ENCODE results near the gene EHD4.

Gene EHD4

GRCh38 chr15:41952013-41952563, 20.3 kb downstream of the EHD4 start:
- ATAC-seq (ENCODE audit: insufficient read depth, low read depth) (no peak), DNase-seq (no peak)
- TF ChIP-seq CTCF (IDR thresholded peaks at IDR 0.05; ENCODE audit: borderline replicate concordance, extremely low read depth, low read length, poor library complexity, severe bottlenecking): no peak
- no peak for TF ChIP-seq EZH2 (IDR thresholded peaks at IDR 0.05; ENCODE audit: borderline replicate concordance, low read depth, low read length, severe bottlenecking)
- Histone ChIP-seq H3K27ac (ENCODE audit: low read length) (no peak overlapping the region), H3K79me2 (ENCODE audit: insufficient read depth, low read length) (no peaks in the 10 kb centered on the region), H3K9me3 (ENCODE audit: insufficient read depth, low read length, severe bottlenecking) (no peaks in the 10 kb centered on the region), H3K4me1 (ENCODE audit: insufficient read depth, low read length) (no peaks in the 10 kb centered on the region), H3K36me3 (ENCODE audit: insufficient read depth, low read length) (no peaks in the 10 kb centered on the region), H3K27me3 (ENCODE audit: insufficient read depth, low read length, poor library complexity) (no peaks in the 10 kb centered on the region), H4K20me1 (ENCODE audit: insufficient read depth, low read length) (no peaks in the 10 kb centered on the region), H2AFZ (ENCODE audit: low read depth, low read length) (no peak overlapping the region), H3K9ac (ENCODE audit: low read depth, low read length) (no peak overlapping the region), H3K4me2 (ENCODE audit: insufficient read depth, low read length) (no peak overlapping the region), H3K4me3 (ENCODE audit: low read depth in 1 of 2, low read length in 2 of 2) (no peak overlapping the region)

DNA sequence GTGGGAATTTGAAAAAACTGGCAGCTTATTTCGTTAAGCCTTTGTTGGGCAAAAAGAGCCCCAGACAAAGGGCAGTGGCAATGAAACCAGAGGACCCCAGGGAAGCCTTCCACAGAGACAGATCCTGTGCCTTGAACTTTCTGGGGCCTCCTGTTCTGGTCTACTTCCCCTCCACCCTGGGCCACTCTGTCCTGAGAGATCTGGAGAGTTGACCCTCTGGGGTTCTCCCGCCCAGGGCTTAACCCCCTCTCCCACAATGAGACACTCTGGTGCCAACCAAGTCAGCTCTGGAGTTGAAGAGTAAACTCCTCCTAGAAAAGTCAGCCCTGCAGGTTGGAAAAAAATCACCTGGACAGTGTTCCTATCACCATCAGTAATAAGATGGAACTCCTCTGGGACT, 20.8 kb downstream of the EHD4 start:
- Histone ChIP-seq H3K9me3 (ENCODE audit: insufficient read depth, low read length, severe bottlenecking) (no peaks in the 10 kb centered on the region), H3K79me2 (ENCODE audit: insufficient read depth, low read length) (no peaks in the 10 kb centered on the region), H3K4me1 (ENCODE audit: insufficient read depth, low read length) (no peaks in the 10 kb centered on the region), H3K9ac (ENCODE audit: low read depth, low read length) (no peak overlapping the region), H4K20me1 (ENCODE audit: insufficient read depth, low read length) (no peaks in the 10 kb centered on the region), H3K4me3 (ENCODE audit: low read depth in 1 of 2, low read length in 2 of 2) (no peak overlapping the region), H3K36me3 (ENCODE audit: insufficient read depth, low read length) (no peaks in the 10 kb centered on the region), H3K27ac (ENCODE audit: low read length) (no peak overlapping the region), H2AFZ (ENCODE audit: low read depth, low read length) (no peak overlapping the region), H3K27me3 (ENCODE audit: insufficient read depth, low read length, poor library complexity) (no peaks in the 10 kb centered on the region), H3K4me2 (ENCODE audit: insufficient read depth, low read length) (no peak overlapping the region)
- ATAC-seq (ENCODE audit: insufficient read depth, low read depth) (no peak), DNase-seq (no peak)
- TF ChIP-seq EZH2 (IDR thresholded peaks at IDR 0.05; ENCODE audit: borderline replicate concordance, low read depth, low read length, severe bottlenecking): no peak
- TF ChIP-seq CTCF (IDR thresholded peaks at IDR 0.05; ENCODE audit: borderline replicate concordance, extremely low read depth, low read length, poor library complexity, severe bottlenecking): no peak

DNA sequence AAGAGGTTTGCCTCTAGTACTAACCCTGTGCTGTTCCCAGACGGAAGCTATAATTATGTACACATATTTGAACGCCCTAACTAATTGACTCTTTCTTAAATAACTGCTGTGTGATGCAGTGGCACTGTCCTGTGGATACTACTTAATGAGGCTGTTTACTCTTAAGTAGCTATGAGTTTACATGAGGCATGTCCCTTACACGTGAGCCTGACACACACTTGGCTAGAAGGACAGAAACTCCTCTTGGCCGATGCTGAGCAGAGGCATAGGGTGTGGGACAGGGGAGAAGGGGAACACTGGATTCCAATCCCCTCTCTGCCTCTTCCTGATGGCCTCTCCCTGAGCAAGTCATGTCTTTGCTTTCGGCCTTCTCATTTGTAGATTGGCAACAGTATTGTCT, 21.9 kb downstream of the EHD4 start:
- H3K27ac ChIP-seq (ENCODE audit: low read length): no peak overlapping the region
- no peaks in the 10 kb centered on the region for H3K79me2 ChIP-seq (ENCODE audit: insufficient read depth, low read length)
- H3K27me3 ChIP-seq (ENCODE audit: insufficient read depth, low read length, poor library complexity): no peaks in the 10 kb centered on the region
- H3K4me2 ChIP-seq (ENCODE audit: insufficient read depth, low read length): no peak overlapping the region
- TF ChIP-seq CTCF (IDR thresholded peaks at IDR 0.05; ENCODE audit: borderline replicate concordance, extremely low read depth, low read length, poor library complexity, severe bottlenecking): no peak
- TF ChIP-seq EZH2 (IDR thresholded peaks at IDR 0.05; ENCODE audit: borderline replicate concordance, low read depth, low read length, severe bottlenecking): no peak
- ATAC-seq (ENCODE audit: insufficient read depth, low read depth) (no peak), DNase-seq (no peak)
- H4K20me1 ChIP-seq (ENCODE audit: insufficient read depth, low read length): no peaks in the 10 kb centered on the region
- H3K4me1 ChIP-seq (ENCODE audit: insufficient read depth, low read length): no peaks in the 10 kb centered on the region
- no peak overlapping the region for H3K4me3 ChIP-seq (ENCODE audit: low read depth in 1 of 2, low read length in 2 of 2)
- no peak overlapping the region for H2AFZ ChIP-seq (ENCODE audit: low read depth, low read length)
- H3K9me3 ChIP-seq (ENCODE audit: insufficient read depth, low read length, severe bottlenecking): no peaks in the 10 kb centered on the region
- H3K9ac ChIP-seq (ENCODE audit: low read depth, low read length): no peak overlapping the region
- H3K36me3 ChIP-seq (ENCODE audit: insufficient read depth, low read length): no peaks in the 10 kb centered on the region

GRCh38 chr15:41950127-41950483, 22.3 kb downstream of the EHD4 start:
- no peak for DNase-seq
- no peaks in the 10 kb centered on the region for H3K4me1 ChIP-seq (ENCODE audit: insufficient read depth, low read length)
- no peaks in the 10 kb centered on the region for H3K36me3 ChIP-seq (ENCODE audit: insufficient read depth, low read length)
- no peak overlapping the region for H2AFZ ChIP-seq (ENCODE audit: low read depth, low read length)
- no peak for ATAC-seq (ENCODE audit: insufficient read depth, low read depth)
- no peaks in the 10 kb centered on the region for H3K79me2 ChIP-seq (ENCODE audit: insufficient read depth, low read length)
- no peaks in the 10 kb centered on the region for H3K27me3 ChIP-seq (ENCODE audit: insufficient read depth, low read length, poor library complexity)
- no peak overlapping the region for H3K4me3 ChIP-seq (ENCODE audit: low read depth in 1 of 2, low read length in 2 of 2)
- no peak overlapping the region for H3K27ac ChIP-seq (ENCODE audit: low read length)
- H4K20me1 ChIP-seq (ENCODE audit: insufficient read depth, low read length): no peaks in the 10 kb centered on the region
- no peaks in the 10 kb centered on the region for H3K9me3 ChIP-seq (ENCODE audit: insufficient read depth, low read length, severe bottlenecking)
- H3K9ac ChIP-seq (ENCODE audit: low read depth, low read length): no peak overlapping the region
- TF ChIP-seq EZH2 (IDR thresholded peaks at IDR 0.05; ENCODE audit: borderline replicate concordance, low read depth, low read length, severe bottlenecking) (no peak), CTCF (IDR thresholded peaks at IDR 0.05; ENCODE audit: borderline replicate concordance, extremely low read depth, low read length, poor library complexity, severe bottlenecking) (no peak)
- no peak overlapping the region for H3K4me2 ChIP-seq (ENCODE audit: insufficient read depth, low read length)

Data from DND-41 (cell line).